Smooth muscle cell (in vitro differentiated cells): ENCODE data around the gene RNU5B-1. TPM values are rescaled to one million over a fixed set of nuclear protein-coding genes. Genes with fewer than 3 reads are reported as not detected.

Experiments used
- DNase-seq: peaks from one replicate; lab custom pipeline; 2025; ENCODE audit not compliant: unreplicated experiment; lab: John Stamatoyannopoulos, UW
- H2AFZ ChIP-seq: fragments of 200-600 bp; sonication (generic); 2 replicates; pipeline ENCODE4 v1.6.0; 2016; ENCODE audit warnings: antibody characterized with exemption, low read depth, mild to moderate bottlenecking
- H3F3A ChIP-seq: fragments of 200-600 bp; sonication (generic); 2 replicates; pipeline ENCODE4 v1.6.0; 2017; ENCODE audit warnings: antibody characterized with exemption, low read depth
- H3K27ac ChIP-seq: fragments of 200-600 bp; sonication (generic); 2 replicates; pipeline ENCODE4 v1.5.1; 2016; ENCODE audit warnings: low read depth, mild to moderate bottlenecking
- H3K27me3 ChIP-seq: fragments of 200-600 bp; sonication (generic); 2 replicates; pipeline ENCODE4 v1.6.1; 2016; ENCODE audit warnings: low read depth, mild to moderate bottlenecking
- H3K36me3 ChIP-seq: fragments of 200-600 bp; sonication (generic); 2 replicates; pipeline ENCODE4 v1.5.1; 2016; ENCODE audit warnings: low read depth
- H3K4me1 ChIP-seq: fragments of 200-600 bp; sonication (generic); 2 replicates; pipeline ENCODE4 v1.5.1; 2016; ENCODE audit warnings: low read depth
- H3K4me2 ChIP-seq: fragments of 200-600 bp; sonication (generic); 2 replicates; pipeline ENCODE4 v1.6.0; 2016; ENCODE audit warnings: mild to moderate bottlenecking
- H3K4me3 ChIP-seq: fragments of 200-600 bp; sonication (generic); 2 replicates; pipeline ENCODE4 v1.5.1; 2016; ENCODE audit warnings: mild to moderate bottlenecking
- H3K79me2 ChIP-seq: fragments of 200-600 bp; sonication (generic); 2 replicates; pipeline ENCODE4 v1.6.0; 2016; ENCODE audit warnings: low read depth, mild to moderate bottlenecking
- H3K9ac ChIP-seq: fragments of 200-600 bp; sonication (generic); 2 replicates; pipeline ENCODE4 v1.6.0; 2016; ENCODE audit warnings: low read depth
- H3K9me3 ChIP-seq: fragments of 200-600 bp; sonication (generic); replicated peaks from 2 replicates; pipeline ENCODE4 v1.5.1; 2016; ENCODE audit warnings: low read depth
- H4K20me1 ChIP-seq: fragments of 200-600 bp; sonication (generic); 2 replicates; pipeline ENCODE4 v1.6.0; 2016; ENCODE audit warnings: low read depth
- CTCF ChIP-seq: fragments of 200-600 bp; sonication (generic); IDR thresholded peaks from 2 replicates; pipeline ENCODE4 v1.5.1; 2017; ENCODE audit warnings: borderline replicate concordance, mild to moderate bottlenecking, antibody characterized with exemption; ENCODE audit not compliant: insufficient read depth, poor library complexity, severe bottlenecking
- WGBS: methylation state at CpG from one replicate; pipeline ENCODE4 v1.1.7; 2016; ENCODE audit warnings: low lambda C conversion rate; 5-methylcytosine and 5-hydroxymethylcytosine counted together
- polyA plus RNA-seq: library from polyadenylated mRNA; unstranded; fragments of >200 nt; fragmentation: Nextera tagmentation; extraction: Ambion mirVana; gene quantifications from 2 replicates; pipeline ENCODE4 v1.2.1, GENCODE V29; 2016
- total RNA-seq: library from RNA; depleted of rRNA; stranded (reverse); fragments of >200 nt; gene quantifications from 2 replicates; pipeline ENCODE4 v1.2.3, GENCODE V29; 2014

Gene RNU5B-1
- total and polyA plus RNA-seq, 2 experiments from 2014 or later = not detected

GRCh38 chr15:65342493-65342892, 38.0 kb downstream of the RNU5B-1 start:
- no peak overlapping the region for H3K27ac ChIP-seq
- no peak overlapping the region for H2AFZ ChIP-seq
- no peak overlapping the region for H3K4me2 ChIP-seq
- TF ChIP-seq CTCF = no peak
- no peaks in the 10 kb centered on the region for H3K27me3 ChIP-seq
- no peak overlapping the region for H3K4me3 ChIP-seq
- H3K36me3 ChIP-seq = no peaks in the 10 kb centered on the region
- H4K20me1 ChIP-seq = no peaks in the 10 kb centered on the region
- H3K9me3 ChIP-seq = no peaks in the 10 kb centered on the region
- H3K9ac ChIP-seq = no peak overlapping the region
- peaks cover 19% of the 10 kb centered on the region for H3K4me1 ChIP-seq
- H3K79me2 ChIP-seq = peaks cover 9% of the 10 kb centered on the region
- no peak for DNase-seq
- H3F3A ChIP-seq = peaks cover 18% of the 10 kb centered on the region
- WGBS = 85% methylated on average over 9 of the region's 9 CpGs

- H3K27ac ChIP-seq = no peak overlapping the region
- H3K4me1 ChIP-seq = peaks cover 13% of the 10 kb centered on the region
- peaks cover 9% of the 10 kb centered on the region for H3K79me2 ChIP-seq
- no peak overlapping the region for H2AFZ ChIP-seq
- no peaks in the 10 kb centered on the region for H3K36me3 ChIP-seq
- no peak overlapping the region for H3K4me2 ChIP-seq
- no peaks in the 10 kb centered on the region for H3K27me3 ChIP-seq
- no peak for TF ChIP-seq CTCF
- DNase-seq = no peak
- peaks cover 18% of the 10 kb centered on the region for H3F3A ChIP-seq
- H3K9ac ChIP-seq = no peak overlapping the region
- no peaks in the 10 kb centered on the region for H4K20me1 ChIP-seq
- no peaks in the 10 kb centered on the region for H3K9me3 ChIP-seq
- no peak overlapping the region for H3K4me3 ChIP-seq
- WGBS = 74% methylated on average over 10 of the region's 10 CpGs
Observed at GRCh38 chr15:65343374-65343981, 39.0 kb downstream of the RNU5B-1 start.

- peak overlapping the region; percentile 58 for H3K27ac ChIP-seq
- TF ChIP-seq CTCF = no peak
- no peaks in the 10 kb centered on the region for H3K36me3 ChIP-seq
- H3K4me1 ChIP-seq = peaks cover 13% of the 10 kb centered on the region
- no peak overlapping the region for H2AFZ ChIP-seq
- H4K20me1 ChIP-seq = no peaks in the 10 kb centered on the region
- no peak overlapping the region for H3K4me3 ChIP-seq
- H3K79me2 ChIP-seq = peaks cover 9% of the 10 kb centered on the region
- H3K9ac ChIP-seq = no peak overlapping the region
- H3K9me3 ChIP-seq = no peaks in the 10 kb centered on the region
- 73% methylated on average over 7 of the region's 8 CpGs for WGBS
- H3K4me2 ChIP-seq = peak overlapping the region; percentile 35
- H3F3A ChIP-seq = peaks cover 18% of the 10 kb centered on the region
- DNase-seq = no peak
- H3K27me3 ChIP-seq = no peaks in the 10 kb centered on the region
Observed at GRCh38 chr15:65344214-65344913, 39.9 kb downstream of the RNU5B-1 start.
